HCT116 (cell line): ENCODE data around the gene TLE6. TPM values are rescaled to one million over a fixed set of nuclear protein-coding genes. Genes with fewer than 3 reads are reported as not detected.

Experiments used
- ATAC-seq: fragments of 200-7000 bp; cut with Tn5 transposase; 2 replicates; pipeline ENCODE4 v1.9.1; 2020; ENCODE audit warnings: mild to moderate bottlenecking, moderate library complexity
- BruUV-seq: library from RNA; stranded (reverse); fragments of 400-500 nt; replicated peaks from 2 replicates; lab custom pipeline; 2021; lab: Mats Ljungman, UMichigan
- CTCF ChIA-PET: fragments of 300-600 bp; sonication (Branson Sonifier 250); formaldehyde crosslinking; loops from one replicate; lab custom pipeline; 2021; ENCODE audit warnings: antibody characterized with exemption; lab: Charles Lee
- POLR2A ChIA-PET: fragments of 300-600, 350-600 bp; sonication (Branson Sonifier 250); formaldehyde crosslinking; loops from one replicate; lab custom pipeline; 2021; ENCODE audit warnings: antibody characterized with exemption; lab: Charles Lee
- RAD21 ChIA-PET, 2 experiments: fragments of 300-600 bp; sonication (Branson Sonifier 250); formaldehyde crosslinking; loops; one replicate each; lab custom pipeline; 2023; ENCODE audit warnings: low total read pairs in 2 of 2; ENCODE audit not compliant: uncharacterized antibody in 2 of 2, unreplicated experiment in 2 of 2, low non-redundant PET in 1 of 2; lab: Charles Lee
- DNase-seq: peaks from one replicate; pipeline ENCODE4 v3.0.0-alpha.2; 2010; ENCODE audit warnings: low read depth, low spot score
- H2AFZ ChIP-seq: fragments of 200-600 bp; shearing (Covaris generic), sonication (generic); 2 replicates; pipeline ENCODE4 v1.6.1; 2017; ENCODE audit warnings: low read depth, mixed run types, mixed read lengths, antibody characterized with exemption, low read length; ENCODE audit not compliant: poor library complexity, severe bottlenecking
- H3K27ac ChIP-seq: 2 replicates; pipeline ENCODE4 v1.5.1; 2012; ENCODE audit warnings: low read depth, low read length
- H3K27me3 ChIP-seq: fragments of 200-600 bp; sonication (generic); 2 replicates; pipeline ENCODE4 v1.6.1; 2016; ENCODE audit warnings: mixed run types, low read length, mixed read lengths; ENCODE audit not compliant: insufficient read depth
- H3K36me3 ChIP-seq, 2 experiments: fragments of 200-500 bp in 1 of 2; fragments of 200-600 bp in 1 of 2; sonication (Bioruptor generic) in 1 of 2; sonication (generic) in 1 of 2; 2 replicates each; pipeline versions ENCODE4 v1.5.1 to v1.6.1; 2014 to 2016; ENCODE audit warnings: low read length in 2 of 2, inconsistent platforms in 1 of 2, mixed read lengths in 1 of 2, mixed run types in 1 of 2; ENCODE audit not compliant: insufficient read depth in 2 of 2, control insufficient read depth in 1 of 2
- H3K4me1 ChIP-seq, 2 experiments: fragments of 200-600 bp in 1 of 2; sonication (generic) in 1 of 2; 2 replicates each; pipeline versions ENCODE4 v1.5.1 to v1.6.1; 2012 to 2017; ENCODE audit warnings: low read length in 2 of 2, inconsistent platforms in 1 of 2, mild to moderate bottlenecking in 1 of 2, mixed read lengths in 1 of 2, mixed run types in 1 of 2, moderate library complexity in 1 of 2; ENCODE audit not compliant: insufficient read depth in 2 of 2, control insufficient read depth in 1 of 2
- H3K4me2 ChIP-seq: fragments of 200-600 bp; sonication (generic); 2 replicates; pipeline ENCODE4 v1.6.1; 2017; ENCODE audit warnings: mixed run types, low read length, mixed read lengths
- H3K4me3 ChIP-seq, 2 experiments: fragments of 200-600 bp in 1 of 2; sonication (generic) in 1 of 2; replicated peaks in 1 of 2; 2 replicates each; pipeline ENCODE4 v1.5.1; 2011 to 2016; ENCODE audit warnings: low read length in 2 of 2, control low read depth in 1 of 2, low read depth in 1 of 2, mild to moderate bottlenecking in 1 of 2, mixed read lengths in 1 of 2, mixed run types in 1 of 2
- H3K79me2 ChIP-seq: fragments of 200-600 bp; sonication (generic); 2 replicates; pipeline ENCODE4 v1.6.1; 2017; ENCODE audit warnings: mild to moderate bottlenecking, mixed run types, low read length, moderate library complexity, mixed read lengths; ENCODE audit not compliant: insufficient read depth
- H3K9ac ChIP-seq: fragments of 200-600 bp; sonication (generic); 2 replicates; pipeline ENCODE4 v1.6.1; 2016; ENCODE audit warnings: low read length, mixed read lengths
- H3K9me2 ChIP-seq: fragments of 200-600 bp; sonication (generic), shearing (Covaris generic); 2 replicates; pipeline ENCODE4 v1.6.1; 2017; ENCODE audit warnings: mixed run types, mild to moderate bottlenecking, moderate library complexity; ENCODE audit not compliant: insufficient read depth
- H3K9me3 ChIP-seq, 2 experiments: fragments of 200-500 bp in 1 of 2; fragments of 200-600 bp in 1 of 2; sonication (Bioruptor generic) in 1 of 2; sonication (generic) in 1 of 2; 2 replicates each; pipeline ENCODE4 v1.6.1; 2014 to 2017; ENCODE audit warnings: low read length in 2 of 2, mixed read lengths in 2 of 2, inconsistent platforms in 1 of 2, low read depth in 1 of 2, mild to moderate bottlenecking in 1 of 2, mixed run types in 1 of 2, moderate library complexity in 1 of 2; ENCODE audit not compliant: control insufficient read depth in 1 of 2, insufficient read depth in 1 of 2
- H4K20me1 ChIP-seq: fragments of 200-600 bp; sonication (generic), shearing (Covaris generic); 2 replicates; pipeline ENCODE4 v1.6.1; 2017; ENCODE audit warnings: mixed run types, mild to moderate bottlenecking, moderate library complexity; ENCODE audit not compliant: insufficient read depth
- JUND ChIP-seq: IDR thresholded peaks from 2 replicates; pipeline ENCODE4 v1.6.1; 2012
- POLR2A ChIP-seq: IDR thresholded peaks from 2 replicates; pipeline ENCODE4 v1.7.0; 2011; ENCODE audit warnings: borderline replicate concordance; ENCODE audit not compliant: insufficient read depth, insufficient read length; ENCODE audit errors: extremely low read depth
- POLR2AphosphoS5 ChIP-seq: IDR thresholded peaks from 2 replicates; pipeline ENCODE4 v1.6.1; 2011; ENCODE audit warnings: mild to moderate bottlenecking, low read depth, low read length, moderate library complexity
- RAD21 ChIP-seq: IDR thresholded peaks from 2 replicates; pipeline ENCODE4 v1.6.1; 2012; ENCODE audit warnings: low read depth, mild to moderate bottlenecking
- SIN3A ChIP-seq: IDR thresholded peaks from 2 replicates; pipeline ENCODE4 v1.6.1; 2012; ENCODE audit warnings: low read depth
- ZFX ChIP-seq: fragments of 450-650 bp; IDR thresholded peaks from 2 replicates; pipeline ENCODE4 v1.6.1; 2017
- intact Hi-C: fragments of 100-400 bp; cut with micrococcal nuclease; formaldehyde crosslinking; loops from 2 replicates; pipeline ENCODE4 v1.10.0; 2022
- total RNA-seq: library from RNA; stranded (reverse); gene quantifications from one replicate; pipeline ENCODE4 v1.2.1, GENCODE V29; 2021; ENCODE audit not compliant: unreplicated experiment
- TF ChIP-seq, protein P1 (sequence below): IDR thresholded peaks from 2 replicates; pipeline ENCODE4 v1.6.1; 2011; ENCODE audit warnings: mild to moderate bottlenecking, low read length, moderate library complexity; ENCODE audit not compliant: insufficient replicate concordance; ENCODE audit errors: extremely low read depth
- TF ChIP-seq, protein P2 (sequence below): IDR thresholded peaks from 2 replicates; pipeline ENCODE4 v1.6.1; 2012

Gene TLE6
- total RNA-seq, 1 experiment from 2014 or later, result 10.9 TPM

GRCh38 chr19:2978166-2978767, 903 bp downstream of the TLE6 start:
- ChIA-PET RAD21 (interaction anchor here in 1 of 2 experiments (0.7 kb wide), 1 partner anchor 827 kb away, joined by 4 read pairs; no protein-coding TSS in a partner anchor), CTCF (interaction anchor here (1.2 to 1.5 kb wide), 2 partner anchors 27 to 126 kb away, joined by 6 to 8 read pairs; no protein-coding TSS in a partner anchor), POLR2A (interaction anchor here (1.9 kb wide), 1 partner anchor 28 kb away, joined by 7 read pairs; no protein-coding TSS in a partner anchor)
- no peaks in the 10 kb centered on the region for H3K9me2 ChIP-seq
- H3K4me2 ChIP-seq, result peak overlapping the region; percentile 99
- no peaks in the 10 kb centered on the region for H4K20me1 ChIP-seq
- H3K4me3 ChIP-seq, result peak overlapping the region; percentile 60 to 63
- no peak for ATAC-seq
- H3K9ac ChIP-seq, result peak overlapping the region; percentile 47
- BruUV-seq, result no TSS peak
- no peaks in the 10 kb centered on the region for H3K36me3 ChIP-seq
- H3K27ac ChIP-seq, result peak overlapping the region; percentile 56
- TF ChIP-seq POLR2A (no peak), POLR2AphosphoS5 (no peak), ZFX (no peak), RAD21 (no peak), JUND (no peak), SIN3A (no peak)
- TF ChIP-seq, protein P1, sequence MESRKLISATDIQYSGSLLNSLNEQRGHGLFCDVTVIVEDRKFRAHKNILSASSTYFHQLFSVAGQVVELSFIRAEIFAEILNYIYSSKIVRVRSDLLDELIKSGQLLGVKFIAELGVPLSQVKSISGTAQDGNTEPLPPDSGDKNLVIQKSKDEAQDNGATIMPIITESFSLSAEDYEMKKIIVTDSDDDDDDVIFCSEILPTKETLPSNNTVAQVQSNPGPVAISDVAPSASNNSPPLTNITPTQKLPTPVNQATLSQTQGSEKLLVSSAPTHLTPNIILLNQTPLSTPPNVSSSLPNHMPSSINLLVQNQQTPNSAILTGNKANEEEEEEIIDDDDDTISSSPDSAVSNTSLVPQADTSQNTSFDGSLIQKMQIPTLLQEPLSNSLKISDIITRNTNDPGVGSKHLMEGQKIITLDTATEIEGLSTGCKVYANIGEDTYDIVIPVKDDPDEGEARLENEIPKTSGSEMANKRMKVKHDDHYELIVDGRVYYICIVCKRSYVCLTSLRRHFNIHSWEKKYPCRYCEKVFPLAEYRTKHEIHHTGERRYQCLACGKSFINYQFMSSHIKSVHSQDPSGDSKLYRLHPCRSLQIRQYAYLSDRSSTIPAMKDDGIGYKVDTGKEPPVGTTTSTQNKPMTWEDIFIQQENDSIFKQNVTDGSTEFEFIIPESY, result no peak
- TF ChIP-seq, protein P2, sequence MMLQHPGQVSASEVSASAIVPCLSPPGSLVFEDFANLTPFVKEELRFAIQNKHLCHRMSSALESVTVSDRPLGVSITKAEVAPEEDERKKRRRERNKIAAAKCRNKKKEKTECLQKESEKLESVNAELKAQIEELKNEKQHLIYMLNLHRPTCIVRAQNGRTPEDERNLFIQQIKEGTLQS, result no peak
- H3K4me1 ChIP-seq, result peaks cover 13 to 26% of the 10 kb centered on the region in 2 experiments
- H3K27me3 ChIP-seq, result no peaks in the 10 kb centered on the region
- no peak overlapping the region for H2AFZ ChIP-seq
- H3K9me3 ChIP-seq, result no peaks in the 10 kb centered on the region
- H3K79me2 ChIP-seq, result no peaks in the 10 kb centered on the region
- no peak for DNase-seq
- intact Hi-C loops, result no loop called here
